ENCODE measurements around the gene TRAM2. TPM values are rescaled to one million over a fixed set of nuclear protein-coding genes. Genes with fewer than 3 reads are reported as not detected.

The TRAM2 gene
- total and polyA plus RNA-seq, 2 of the 8 experiments (the other 6 are each of a cell fraction or from before 2014, with no cell fraction given): 9.0 to 21.4 TPM

- H2BK5ac ChIP-seq (ENCODE audit: low read depth, low read length): no peak overlapping the region
- no peak overlapping the region for H4K8ac ChIP-seq (ENCODE audit: extremely low read depth, insufficient read depth, low read length)
- H3K18ac ChIP-seq (ENCODE audit: extremely low read depth, low read length): no peak overlapping the region
- no peaks in the 10 kb centered on the region for H3K27me3 ChIP-seq (replicated peaks in 1 of 4; ENCODE audit: control insufficient read depth in 3 of 4, extremely low read depth in 1 of 4, insufficient read depth in 3 of 4, low read length in 3 of 4)
- H3K4ac ChIP-seq (replicated peaks; ENCODE audit: insufficient read length, low read depth, low read length): no peak overlapping the region
- no peak overlapping the region for H3K23ac ChIP-seq (ENCODE audit: insufficient read length)
- H2BK15ac ChIP-seq (ENCODE audit: low read length): no peak overlapping the region
- H4K5ac ChIP-seq (ENCODE audit: insufficient read length, low read depth, low read length): no peak overlapping the region
- no peak overlapping the region for H2BK12ac ChIP-seq (ENCODE audit: low read depth, low read length)
- no peak overlapping the region for H2AFZ ChIP-seq (ENCODE audit: low read length)
- no peak overlapping the region for H3K9ac ChIP-seq (replicated peaks in 1 of 4; ENCODE audit: extremely low read depth in 1 of 4, low read depth in 3 of 4, low read length in 3 of 4)
- H3K79me2 ChIP-seq (ENCODE audit: control insufficient read depth in 1 of 2, insufficient read depth in 2 of 2, low read length in 2 of 2): peaks cover 0 to 3% of the 10 kb centered on the region in 2 experiments; a peak in 2 of 4 replicates
- H3K4me1 ChIP-seq (replicated peaks in 1 of 4; ENCODE audit: control insufficient read depth in 3 of 4, insufficient read depth in 4 of 4, low read length in 3 of 4): peaks cover 0 to 4% (median 2%) of the 10 kb centered on the region in 4 experiments; a peak in 6 of 7 replicates
- H3K14ac ChIP-seq (ENCODE audit: insufficient read length): no peak overlapping the region
- H2BK20ac ChIP-seq (ENCODE audit: low read length): no peak overlapping the region
- no peaks in the 10 kb centered on the region for H3K9me3 ChIP-seq (ENCODE audit: insufficient read depth in 2 of 2, low read depth in 1 of 2, low read length in 1 of 2)
- H3K56ac ChIP-seq (replicated peaks; ENCODE audit: insufficient read length, low read depth, low read length): no peak overlapping the region
- ChIA-PET CTCF (ENCODE audit: partially characterized antibody) (no interaction called here), POLR2A (ENCODE audit: partially characterized antibody) (no interaction called here)
- no peak overlapping the region for H2AK5ac ChIP-seq (ENCODE audit: low read depth, low read length)
- no peak overlapping the region for H3K4me2 ChIP-seq (ENCODE audit: insufficient read depth in 1 of 2, low read depth in 2 of 2, low read length in 2 of 2)
- H3K23me2 ChIP-seq (ENCODE audit: low read depth, low read length): peaks cover 6% of the 10 kb centered on the region; the same call in 1 of the 2 replicates
- H4K91ac ChIP-seq (replicated peaks; ENCODE audit: insufficient read length, low read length): no peak overlapping the region
- H3K36me3 ChIP-seq (ENCODE audit: control insufficient read depth in 2 of 4, insufficient read depth in 4 of 4, low read length in 3 of 4): no peaks in the 10 kb centered on the region
- DNase-seq (ENCODE audit: low read depth in 1 of 2, low spot score in 2 of 2) (no peak), FAIRE-seq (no peak)
- H3K79me1 ChIP-seq (ENCODE audit: low read depth, low read length): no peaks in the 10 kb centered on the region
- H4K20me1 ChIP-seq (replicated peaks in 1 of 2; ENCODE audit: control insufficient read depth in 1 of 2, insufficient read depth in 2 of 2, low read length in 2 of 2): no peaks in the 10 kb centered on the region
- H3K27ac ChIP-seq (ENCODE audit: low read depth, low read length): no peak overlapping the region
- WGBS, 2 experiments (ENCODE audit: extremely low coverage in 1 of 2, insufficient coverage in 1 of 2, insufficient read length in 1 of 2, insufficient replicate concordance in 2 of 2, low coverage in 1 of 2, low lambda C conversion rate in 2 of 2, missing lambda C conversion rate in 1 of 2): 91% methylated on average over 7 of the region's 7 CpGs; no CpG with 5 or more reads in 1 of the 2 experiments
- no peak overlapping the region for H3K4me3 ChIP-seq (ENCODE audit: extremely low read depth in 1 of 4, insufficient read depth in 2 of 4, low read depth in 3 of 4, low read length in 4 of 4)
- no peak overlapping the region for H2BK120ac ChIP-seq (replicated peaks; ENCODE audit: low read depth, low read length)
- TF ChIP-seq CREB1 (IDR thresholded peaks at IDR 0.05) (no peak), GABPA (IDR thresholded peaks at IDR 0.05; ENCODE audit: borderline replicate concordance, insufficient read depth, low read length) (no peak), ATF3 (IDR thresholded peaks at IDR 0.05; ENCODE audit: insufficient read depth, low read depth, low read length) (no peak), CHD1 (IDR thresholded peaks at IDR 0.05; ENCODE audit: low read depth, low read length) (no peak), ZNF274 (IDR thresholded peaks at IDR 0.05; ENCODE audit: borderline replicate concordance, extremely low read depth, low read length) (no peak), SP1 (IDR thresholded peaks at IDR 0.05; ENCODE audit: low read depth, low read length) (no peak), SP4 (IDR thresholded peaks at IDR 0.05; ENCODE audit: low read length) (no peak), CTCF (IDR thresholded peaks at IDR 0.05; ENCODE audit: control extremely low read depth in 1 of 3, insufficient read depth in 1 of 3, low read depth in 1 of 3, low read length in 3 of 3) (no peak), SRF (IDR thresholded peaks at IDR 0.05; ENCODE audit: low read depth, low read length) (no peak), SAP30 (IDR thresholded peaks at IDR 0.05; ENCODE audit: insufficient read depth, insufficient replicate concordance, low read length) (no peak), RBBP5 (IDR thresholded peaks at IDR 0.05; ENCODE audit: borderline replicate concordance, low read depth, low read length) (no peak), CBX5 (IDR thresholded peaks at IDR 0.05; ENCODE audit: low read depth, low read length) (no peak)
Measured at GRCh38 chr6:52580905-52581304, 4.0 kb upstream of the TRAM2 start.
